Vagina (tissue), 2 donors: Measurements from ENCODE around the gene ACOX1.

Experiments used
- CTCF ChIP-seq, 3 experiments: fragments of 450-650 bp in 2 of 3; fragments of 200-600 bp in 1 of 3; sonication (generic) in 1 of 3; IDR thresholded peaks; one replicate each; pipeline ENCODE4 v1.5.1; 2017 to 2019; ENCODE audit warnings: antibody characterized with exemption in 3 of 3, mild to moderate bottlenecking in 2 of 3, moderate library complexity in 2 of 3
- POLR2A ChIP-seq, 2 donors: fragments of 450-650 bp; IDR thresholded peaks; one replicate each; pipeline ENCODE4 v1.6.1; 2017; ENCODE audit warnings: antibody characterized with exemption in 2 of 2, mild to moderate bottlenecking in 2 of 2, moderate library complexity in 2 of 2
- POLR2AphosphoS5 ChIP-seq, 2 donors: sonication (generic); formaldehyde crosslinking; IDR thresholded peaks; one replicate each; pipeline ENCODE4 v1.9.0; 2017; ENCODE audit warnings: antibody characterized with exemption in 2 of 2, mild to moderate bottlenecking in 2 of 2, low read depth in 1 of 2; ENCODE audit not compliant: insufficient read depth in 1 of 2

DNA sequence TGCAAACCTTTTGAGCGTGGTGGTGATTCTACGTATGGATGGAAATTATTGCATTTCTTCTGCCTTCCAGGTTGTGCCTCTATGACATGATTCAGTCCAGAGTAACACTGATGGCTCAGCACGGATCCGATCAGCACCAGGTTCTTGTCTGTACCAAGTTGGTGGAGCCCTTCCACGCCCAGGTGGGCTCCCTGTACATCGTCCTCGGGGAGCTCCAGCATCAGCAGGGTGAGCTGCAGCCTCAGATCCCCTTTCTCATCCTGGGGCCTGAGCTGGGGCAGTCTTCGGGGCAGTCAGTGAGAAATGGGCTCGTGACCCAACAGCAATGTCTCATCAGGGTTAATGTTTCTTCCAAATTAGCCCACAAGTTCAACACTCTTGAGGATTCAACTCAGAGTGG lies 12.4 kb upstream of the ACOX1 start:
- TF ChIP-seq POLR2A (IDR thresholded peaks at IDR 0.05) (no peak), CTCF (IDR thresholded peaks at IDR 0.05) (no peak), POLR2AphosphoS5 (IDR thresholded peaks at IDR 0.05; ENCODE audit: insufficient read depth in 1 of 2, low read depth in 1 of 2) (no peak)
